HUES48 (cell line): ENCODE data around the gene PLS1.
"Not testable (repeated sequence)": the region's sequence is repeated elsewhere in the genome, so short reads cannot be mapped to it uniquely, and the experiment has no call there.

Source experiments
- H3K27ac ChIP-seq: one replicate; pipeline ENCODE4 v1.7.0; 2013; ENCODE audit warnings: low read depth, low read length, inconsistent platforms
- H3K27me3 ChIP-seq: 2 replicates; pipeline ENCODE4 v1.6.1; 2013; ENCODE audit warnings: mild to moderate bottlenecking, low read length; ENCODE audit not compliant: control insufficient read depth, insufficient read depth
- H3K36me3 ChIP-seq: 2 replicates; pipeline ENCODE4 v1.6.1; 2013; ENCODE audit warnings: low read length; ENCODE audit not compliant: control insufficient read depth, insufficient read depth
- H3K4me1 ChIP-seq: 2 replicates; pipeline ENCODE4 v1.6.1; 2013; ENCODE audit warnings: mild to moderate bottlenecking, low read length; ENCODE audit not compliant: control insufficient read depth, insufficient read depth
- H3K4me3 ChIP-seq: 2 replicates; pipeline ENCODE4 v1.5.1; 2013; ENCODE audit warnings: mild to moderate bottlenecking, low read depth, low read length
- H3K9ac ChIP-seq: 2 replicates; pipeline ENCODE4 v1.6.1; 2013; ENCODE audit warnings: mild to moderate bottlenecking, low read depth, low read length, moderate library complexity
- H3K9me3 ChIP-seq: 2 replicates; pipeline ENCODE4 v1.6.1; 2013; ENCODE audit warnings: low read length; ENCODE audit not compliant: control insufficient read depth, insufficient read depth

The PLS1 gene

DNA sequence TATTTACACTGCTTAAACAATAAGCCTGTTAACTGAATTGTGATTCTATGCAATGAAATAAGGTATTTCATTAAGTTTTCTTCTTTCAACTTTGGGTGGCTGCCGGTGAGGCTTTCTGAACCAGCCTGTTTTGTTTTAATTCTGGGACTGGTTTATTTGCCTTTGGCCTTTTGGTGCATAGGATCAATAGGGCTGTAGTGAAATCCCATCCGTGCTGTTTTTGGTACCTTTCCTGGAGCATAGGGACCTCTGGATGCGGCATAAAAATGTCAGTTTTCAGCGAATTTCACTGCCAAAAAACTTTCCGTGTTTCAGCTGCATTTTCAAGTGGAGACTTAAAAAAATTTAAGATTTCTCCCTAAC is 514 bp downstream of the PLS1 start:
- Histone ChIP-seq H3K27ac (no peak overlapping the region), H3K9me3 (no peaks in the 10 kb centered on the region), H3K27me3 (peaks cover 5% of the 10 kb centered on the region; the same call in 1 of the 2 replicates), H3K4me1 (peaks cover 14% of the 10 kb centered on the region; the same call in 1 of the 2 replicates), H3K36me3 (no peaks in the 10 kb centered on the region), H3K9ac (peak overlapping the region; percentile 53; the same call in 1 of the 2 replicates), H3K4me3 (peak overlapping the region; percentile 80)

GRCh38 chr3:142597906-142598305 is 1.7 kb downstream of the PLS1 start:
- H3K27ac ChIP-seq = no peak overlapping the region
- H3K36me3 ChIP-seq = no peaks in the 10 kb centered on the region
- no peak overlapping the region for H3K4me3 ChIP-seq
- H3K9ac ChIP-seq = no peak overlapping the region
- peaks cover 14% of the 10 kb centered on the region; the same call in 1 of the 2 replicates for H3K4me1 ChIP-seq
- H3K27me3 ChIP-seq = peaks cover 5% of the 10 kb centered on the region; the same call in 1 of the 2 replicates
- H3K9me3 ChIP-seq = no peaks in the 10 kb centered on the region

DNA sequence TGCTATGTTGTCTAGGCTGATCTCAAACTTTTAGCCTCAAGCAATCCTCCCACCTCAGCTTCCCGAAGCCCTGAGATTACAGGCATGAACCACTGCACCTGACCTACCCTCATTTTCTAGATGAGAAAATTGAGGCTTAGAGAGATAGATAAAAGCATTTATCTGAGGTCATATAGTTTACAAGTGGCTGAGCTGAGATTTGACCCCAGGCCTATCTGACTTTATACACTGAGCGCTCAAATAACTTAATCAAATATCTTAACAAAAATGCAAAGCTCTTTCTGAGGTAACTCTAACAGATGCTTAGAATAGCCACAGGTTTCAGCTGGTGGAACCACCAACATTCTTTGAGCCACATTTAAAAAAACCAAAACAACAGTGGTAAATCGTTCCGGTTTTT is 5.5 kb downstream of the PLS1 start:
- Histone ChIP-seq H3K27ac (no peak overlapping the region), H3K9me3 (no peaks in the 10 kb centered on the region), H3K9ac (no peak overlapping the region), H3K4me3 (no peak overlapping the region), H3K36me3 (no peaks in the 10 kb centered on the region), H3K4me1 (0 out of 2 replicates have a peak, but pooled peaks cover 6% of the 10 kb centered on the region), H3K27me3 (peaks cover 5% of the 10 kb centered on the region; the same call in 1 of the 2 replicates)

DNA sequence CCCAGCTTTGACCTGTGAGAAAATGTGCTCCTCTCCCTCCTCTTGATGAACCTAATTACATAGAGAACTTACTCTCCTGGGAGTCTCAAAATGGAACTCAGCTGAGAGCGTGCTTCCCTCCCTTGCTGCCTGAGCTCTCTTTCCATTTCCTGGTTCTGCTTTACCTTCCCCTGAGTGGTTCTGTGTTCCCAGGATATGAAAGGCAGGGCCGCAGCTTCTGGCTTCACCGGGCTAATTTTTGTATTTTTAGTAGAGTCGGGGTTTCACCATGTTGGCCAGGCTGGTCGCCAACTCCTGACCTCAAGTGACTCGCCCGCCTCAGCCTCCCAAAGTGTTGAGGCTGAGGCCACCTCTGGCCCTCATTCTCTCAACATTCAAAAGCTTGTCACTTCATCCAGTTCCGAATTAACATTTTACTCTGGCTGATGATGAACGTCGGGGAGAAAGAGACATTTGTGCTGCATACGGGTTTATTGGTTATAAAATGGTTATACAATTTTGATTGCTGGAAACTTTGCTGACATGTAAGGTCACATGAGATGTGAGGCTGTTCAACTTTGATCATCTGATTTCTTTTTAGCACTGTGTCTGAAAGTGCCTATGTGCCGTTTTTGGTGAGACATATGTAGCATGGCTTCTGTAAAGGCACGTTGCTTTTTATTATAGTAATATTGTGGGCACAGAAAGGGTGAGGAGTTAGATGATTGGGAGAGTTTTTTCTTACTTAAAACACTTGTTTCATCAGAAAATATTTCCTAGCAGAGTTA is 6.6 kb downstream of the PLS1 start:
- Histone ChIP-seq H3K9me3 (no peaks in the 10 kb centered on the region), H3K4me3 (no peak overlapping the region), H3K27me3 (no peaks in the 10 kb centered on the region), H3K36me3 (no peaks in the 10 kb centered on the region), H3K9ac (no peak overlapping the region), H3K4me1 (no peaks in the 10 kb centered on the region), H3K27ac (no peak overlapping the region)

DNA sequence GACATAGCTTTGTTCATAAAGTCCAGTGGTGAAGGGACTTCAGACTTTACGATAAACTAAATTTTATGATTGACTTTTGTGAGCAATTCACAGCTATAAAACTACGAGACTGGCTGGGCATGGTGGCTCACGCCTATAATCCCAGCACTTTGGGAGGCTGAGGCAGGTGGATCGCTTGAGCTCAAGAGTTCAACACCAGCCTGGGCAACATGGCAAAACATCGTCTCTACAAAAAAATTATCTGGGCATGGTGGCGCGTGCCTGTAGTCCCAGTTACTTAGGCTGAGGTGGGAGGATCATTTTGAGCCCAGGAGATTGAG is 7.2 kb downstream of the PLS1 start:
- not testable (repeated sequence) for H3K27ac ChIP-seq, H3K9me3 ChIP-seq, H3K27me3 ChIP-seq, H3K4me1 ChIP-seq, H3K9ac ChIP-seq, H3K4me3 ChIP-seq, H3K36me3 ChIP-seq

GRCh38 chr3:142604940-142605339 is 8.7 kb downstream of the PLS1 start:
- Histone ChIP-seq H3K9ac (no peak overlapping the region), H3K27me3 (no peaks in the 10 kb centered on the region), H3K4me1 (no peaks in the 10 kb centered on the region), H3K4me3 (no peak overlapping the region), H3K9me3 (no peaks in the 10 kb centered on the region), H3K27ac (no peak overlapping the region), H3K36me3 (no peaks in the 10 kb centered on the region)

GRCh38 chr3:142608631-142609030 is 12.4 kb downstream of the PLS1 start:
- Histone ChIP-seq H3K36me3 (no peaks in the 10 kb centered on the region), H3K9ac (no peak overlapping the region), H3K4me3 (no peak overlapping the region), H3K27ac (no peak overlapping the region), H3K9me3 (no peaks in the 10 kb centered on the region), H3K4me1 (no peaks in the 10 kb centered on the region), H3K27me3 (no peaks in the 10 kb centered on the region)

DNA sequence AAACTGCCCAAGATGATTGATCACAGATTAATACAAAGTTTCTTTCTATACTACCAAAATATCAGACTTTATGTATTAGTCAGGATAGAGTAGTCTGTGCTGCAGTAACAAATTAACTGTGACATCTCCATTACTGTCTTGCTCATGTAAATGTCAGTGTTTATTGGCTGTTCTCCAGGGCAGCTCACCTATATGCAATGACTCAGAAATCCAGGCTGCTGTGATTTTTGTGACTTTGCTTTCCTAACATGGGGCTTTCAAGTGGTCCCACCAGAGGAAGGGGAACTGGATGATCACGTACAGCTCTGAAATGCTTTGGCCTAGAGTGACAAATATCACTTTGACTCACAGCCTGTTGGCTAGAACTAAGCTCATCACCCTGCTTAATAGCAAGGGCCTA is 12.9 kb downstream of the PLS1 start:
- no peak overlapping the region for H3K9ac ChIP-seq

DNA sequence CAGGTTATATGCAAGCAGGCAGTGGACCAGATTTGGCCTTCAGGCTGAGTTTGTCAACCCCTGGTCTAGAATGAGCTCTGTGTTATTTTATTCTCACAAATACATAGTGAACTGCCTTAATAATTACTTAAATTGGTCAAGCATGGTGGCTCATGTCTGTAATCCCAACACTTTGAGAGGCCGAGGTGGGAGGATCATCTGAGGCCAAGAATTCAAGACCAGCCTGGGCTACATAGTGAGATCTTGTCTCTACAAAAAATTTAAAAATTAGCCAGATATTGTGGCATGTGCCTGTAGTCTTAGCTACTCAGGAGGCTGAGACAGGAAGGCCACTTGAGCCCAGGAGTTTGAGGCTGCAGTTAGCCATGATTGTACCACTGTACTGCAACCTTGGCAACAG is 15.0 kb downstream of the PLS1 start:
- H3K4me3 ChIP-seq = no peak overlapping the region
- no peaks in the 10 kb centered on the region for H3K27me3 ChIP-seq
- H3K27ac ChIP-seq = no peak overlapping the region
- H3K36me3 ChIP-seq = no peaks in the 10 kb centered on the region
- H3K9me3 ChIP-seq = no peaks in the 10 kb centered on the region
- H3K9ac ChIP-seq = no peak overlapping the region
- no peaks in the 10 kb centered on the region for H3K4me1 ChIP-seq

More for the DNA sequence above, 12.9 kb downstream of the PLS1 start:
- Histone ChIP-seq H3K4me3 (no peak overlapping the region), H3K27me3 (no peaks in the 10 kb centered on the region), H3K4me1 (no peaks in the 10 kb centered on the region), H3K27ac (no peak overlapping the region), H3K9me3 (no peaks in the 10 kb centered on the region), H3K36me3 (no peaks in the 10 kb centered on the region)

GRCh38 chr3:142613491-142613890 is 17.3 kb downstream of the PLS1 start:
- Histone ChIP-seq H3K4me3 (no peak overlapping the region), H3K27me3 (no peaks in the 10 kb centered on the region), H3K36me3 (no peaks in the 10 kb centered on the region), H3K4me1 (0 out of 2 replicates have a peak, but pooled peaks cover under 1% of the 10 kb centered on the region), H3K27ac (no peak overlapping the region), H3K9ac (no peak overlapping the region), H3K9me3 (no peaks in the 10 kb centered on the region)

DNA sequence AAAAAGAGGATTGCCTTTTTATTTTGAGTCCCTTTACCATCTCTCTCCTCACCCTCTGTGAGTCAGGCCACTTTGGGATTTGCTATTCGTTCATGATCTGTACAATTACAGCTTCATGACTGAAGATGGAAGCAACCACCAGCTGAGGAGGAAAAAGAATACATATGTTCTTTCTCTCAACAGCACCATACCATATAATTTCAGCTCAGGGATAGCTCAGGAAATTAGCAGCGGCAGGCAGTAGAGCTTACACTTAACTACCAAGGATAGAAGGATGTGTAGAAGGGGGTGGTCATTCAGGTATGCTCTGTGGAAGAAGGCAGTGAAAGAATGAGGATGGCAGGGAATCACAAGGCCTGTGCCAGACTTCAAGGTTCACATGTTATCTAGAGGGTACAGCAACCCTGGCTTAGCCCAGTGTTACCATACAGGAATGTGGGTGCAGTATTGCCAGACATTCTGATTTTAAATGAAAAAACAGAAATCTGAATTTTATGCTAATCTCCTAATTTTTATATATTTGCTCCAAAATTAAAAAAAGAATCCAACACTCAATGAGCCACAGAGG is 17.9 kb downstream of the PLS1 start:
- 0 out of 2 replicates have a peak, but pooled peaks cover 4% of the 10 kb centered on the region for H3K4me1 ChIP-seq
- H3K9ac ChIP-seq = no peak overlapping the region
- no peaks in the 10 kb centered on the region for H3K36me3 ChIP-seq
- H3K4me3 ChIP-seq = no peak overlapping the region
- H3K27me3 ChIP-seq = no peaks in the 10 kb centered on the region
- no peak overlapping the region for H3K27ac ChIP-seq
- H3K9me3 ChIP-seq = no peaks in the 10 kb centered on the region
